NCI-H1048 (cell line): ENCODE measurements around the gene BIRC3.
"Not testable (repeated sequence)": the region's sequence is repeated elsewhere in the genome, so short reads cannot be mapped to it uniquely, and the experiment has no call there.

Experiments used
- DNase-seq: peaks from one replicate; lab custom pipeline; 2025; lab: John Stamatoyannopoulos, UW

Gene BIRC3

GRCh38 chr11:102374633-102375424 lies 57.5 kb downstream of the BIRC3 start:
- not testable (repeated sequence) for DNase-seq

GRCh38 chr11:102375720-102376399 lies 58.6 kb downstream of the BIRC3 start:
- no peak for DNase-seq

GRCh38 chr11:102377891-102378290 lies 60.6 kb downstream of the BIRC3 start:
- no peak for DNase-seq

GRCh38 chr11:102378818-102379217 lies 61.5 kb downstream of the BIRC3 start:
- DNase-seq = no peak

GRCh38 chr11:102382384-102382783 lies 65.1 kb downstream of the BIRC3 start:
- DNase-seq = no peak

- no peak for DNase-seq
These were observed 66.6 kb downstream of the BIRC3 start for GRCh38 chr11:102383839-102384238.

- DNase-seq = no peak
These were observed 67.3 kb downstream of the BIRC3 start for GRCh38 chr11:102384419-102385079.

GRCh38 chr11:102385085-102386007 lies 68.1 kb downstream of the BIRC3 start:
- DNase-seq = no peak

GRCh38 chr11:102386136-102386734 lies 69.0 kb downstream of the BIRC3 start:
- no peak for DNase-seq

- DNase-seq = no peak
These were observed 69.9 kb downstream of the BIRC3 start for GRCh38 chr11:102387043-102387781.
